PC-3 (cell line): ENCODE results near the gene KLHL21. TPM values are rescaled to one million over a fixed set of nuclear protein-coding genes. Genes with fewer than 3 reads are reported as not detected.
A peak's percentile ranks its signal among the peaks of the same experiment; 100 is the strongest.

Experiments used
- ATAC-seq: fragments of 200-7000 bp; cut with Tn5 transposase; 2 replicates; pipeline ENCODE4 v1.9.1; 2020; ENCODE audit warnings: mild to moderate bottlenecking, moderate library complexity
- BruUV-seq: library from RNA; stranded (reverse); fragments of 400-500 nt; replicated peaks from 2 replicates; lab custom pipeline; 2021; lab: Mats Ljungman, UMichigan
- CTCF ChIA-PET: fragments of 300-600 bp; sonication (Branson Sonifier 250); formaldehyde crosslinking; loops from one replicate; lab custom pipeline; 2022; ENCODE audit warnings: antibody characterized with exemption; lab: Charles Lee
- POLR2A ChIA-PET: fragments of 300-600 bp; sonication (Branson Sonifier 250); formaldehyde crosslinking; loops from one replicate; lab custom pipeline; 2022; ENCODE audit warnings: antibody characterized with exemption; ENCODE audit not compliant: unreplicated experiment; lab: Charles Lee
- DNase-seq: peaks from one replicate; pipeline ENCODE4 v3.0.0-alpha.2; 2015
- H2AFZ ChIP-seq: fragments of 300-600 bp; sonication (generic); 2 replicates; pipeline ENCODE4 v1.6.0; 2016; ENCODE audit warnings: antibody characterized with exemption, low read length
- H3F3A ChIP-seq: fragments of 300-600 bp; sonication (generic); one replicate; pipeline ENCODE4 v1.6.0; 2017; ENCODE audit warnings: antibody characterized with exemption, low read length, control low read depth, mild to moderate bottlenecking; ENCODE audit not compliant: unreplicated experiment
- H3K27ac ChIP-seq: fragments of 300-600 bp; sonication (generic); 2 replicates; pipeline ENCODE4 v1.5.1; 2016; ENCODE audit warnings: mild to moderate bottlenecking, low read length
- H3K27me3 ChIP-seq: fragments of 300-600 bp; sonication (generic); 2 replicates; pipeline ENCODE4 v1.6.1; 2016; ENCODE audit warnings: low read length, mixed read lengths
- H3K36me3 ChIP-seq: fragments of 300-600 bp; sonication (generic); 2 replicates; pipeline ENCODE4 v1.6.1; 2016; ENCODE audit warnings: low read depth, mixed run types, low read length, mixed read lengths
- H3K4me1 ChIP-seq: fragments of 300-600 bp; sonication (generic); 2 replicates; pipeline ENCODE4 v1.5.1; 2016; ENCODE audit warnings: low read length; ENCODE audit not compliant: insufficient read depth
- H3K4me2 ChIP-seq: fragments of 300-600 bp; sonication (generic); 2 replicates; pipeline ENCODE4 v1.6.0; 2016; ENCODE audit warnings: low read length
- H3K4me3 ChIP-seq: fragments of 300-600 bp; sonication (generic); 2 replicates; pipeline ENCODE4 v1.5.1; 2016; ENCODE audit warnings: mild to moderate bottlenecking, low read length, mixed read lengths
- H3K79me2 ChIP-seq: fragments of 300-600 bp; sonication (generic); 2 replicates; pipeline ENCODE4 v1.6.1; 2017; ENCODE audit warnings: low read length, mixed read lengths
- H3K9ac ChIP-seq: fragments of 300-600 bp; sonication (generic); 2 replicates; pipeline ENCODE4 v1.6.0; 2016; ENCODE audit warnings: mild to moderate bottlenecking, low read length
- H3K9me2 ChIP-seq: fragments of 300-600 bp; sonication (generic); replicated peaks from 2 replicates; pipeline ENCODE4 v1.6.1; 2016; ENCODE audit warnings: mixed run types, low read length, mixed read lengths
- H3K9me3 ChIP-seq: fragments of 300-600 bp; sonication (generic); 2 replicates; pipeline ENCODE4 v1.6.1; 2016; ENCODE audit warnings: low read length, mixed read lengths
- H4K20me1 ChIP-seq: fragments of 300-600 bp; sonication (generic); 2 replicates; pipeline ENCODE4 v1.6.1; 2016; ENCODE audit warnings: low read length, mixed read lengths
- EZH2 ChIP-seq: fragments of 300-600 bp; sonication (generic); IDR thresholded peaks from one replicate; pipeline ENCODE4 v1.6.1; 2017; ENCODE audit warnings: antibody characterized with exemption, mild to moderate bottlenecking, low read length; ENCODE audit not compliant: unreplicated experiment
- EZH2phosphoT487 ChIP-seq: fragments of 300-600 bp; sonication (generic); IDR thresholded peaks from 2 replicates; pipeline ENCODE4 v1.6.1; 2018; ENCODE audit warnings: mild to moderate bottlenecking, antibody characterized with exemption, low read length, borderline replicate concordance
- intact Hi-C: fragments of 100-400 bp; cut with micrococcal nuclease; formaldehyde crosslinking; loops from 2 replicates; pipeline ENCODE4 v1.9.0; 2023
- total RNA-seq: library from RNA; depleted of rRNA; stranded (reverse); fragments of >200 nt; gene quantifications from 2 replicates; pipeline ENCODE4 v1.2.3, GENCODE V29; 2014
- TF ChIP-seq, protein P1 (sequence below): fragments of 300-600 bp; sonication (generic); conservative IDR thresholded peaks from 2 replicates; pipeline ENCODE4 v1.5.1; 2017; ENCODE audit warnings: antibody characterized with exemption, low read depth, mild to moderate bottlenecking, low read length

The KLHL21 gene
- total RNA-seq, 1 experiment from 2014 or later: 82.5 TPM

- no TSS peak for BruUV-seq
- peaks cover 21% of the 10 kb centered on the region; the same call in 1 of the 2 replicates for H4K20me1 ChIP-seq
- CTCF ChIA-PET: interaction anchor here (0.9 kb wide), 2 partner anchors 33 to 47 kb away, joined by 3 to 4 read pairs; partner anchors contain the start of gene NOL9
Measured at GRCh38 chr1:6587261-6588005, 15.2 kb downstream of the KLHL21 start.

DNA sequence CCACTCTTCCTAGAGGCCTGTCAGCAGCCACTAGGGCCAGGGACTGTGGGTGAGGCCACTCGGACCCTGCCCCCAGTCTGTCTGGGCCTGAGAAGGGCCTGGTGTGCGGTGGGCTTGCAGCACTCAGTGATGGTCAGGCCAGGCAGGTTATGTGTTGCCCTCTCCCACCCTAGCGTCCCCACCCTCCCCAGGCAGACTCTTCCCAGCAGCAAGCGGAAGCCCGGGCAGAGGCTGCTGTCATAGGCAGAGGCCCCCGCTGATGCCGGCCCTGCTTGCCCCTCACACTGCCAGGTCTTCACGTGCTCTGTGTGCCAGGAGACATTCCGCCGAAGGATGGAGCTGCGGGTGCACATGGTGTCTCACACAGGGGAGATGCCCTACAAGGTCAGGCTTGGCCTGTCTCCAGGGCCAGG, 16.3 kb downstream of the KLHL21 start:
- intact Hi-C loops: no loop called here
- peaks cover 20% of the 10 kb centered on the region; the same call in 1 of the 2 replicates for H3K36me3 ChIP-seq
- peaks cover 19% of the 10 kb centered on the region for H3K79me2 ChIP-seq
- H3F3A ChIP-seq: no peaks in the 10 kb centered on the region
- CTCF ChIA-PET: no interaction called here
- H2AFZ ChIP-seq: no peak overlapping the region
- peaks cover 22% of the 10 kb centered on the region for H3K4me1 ChIP-seq
- no peak overlapping the region for H3K4me2 ChIP-seq
- no TSS peak for BruUV-seq
- no peak overlapping the region for H3K4me3 ChIP-seq
- no peak overlapping the region for H3K27ac ChIP-seq
- H3K9me2 ChIP-seq: no peaks in the 10 kb centered on the region
- ATAC-seq (no peak), DNase-seq (no peak)
- TF ChIP-seq EZH2: no peak
- no peak for TF ChIP-seq EZH2phosphoT487
- TF ChIP-seq, protein P1, sequence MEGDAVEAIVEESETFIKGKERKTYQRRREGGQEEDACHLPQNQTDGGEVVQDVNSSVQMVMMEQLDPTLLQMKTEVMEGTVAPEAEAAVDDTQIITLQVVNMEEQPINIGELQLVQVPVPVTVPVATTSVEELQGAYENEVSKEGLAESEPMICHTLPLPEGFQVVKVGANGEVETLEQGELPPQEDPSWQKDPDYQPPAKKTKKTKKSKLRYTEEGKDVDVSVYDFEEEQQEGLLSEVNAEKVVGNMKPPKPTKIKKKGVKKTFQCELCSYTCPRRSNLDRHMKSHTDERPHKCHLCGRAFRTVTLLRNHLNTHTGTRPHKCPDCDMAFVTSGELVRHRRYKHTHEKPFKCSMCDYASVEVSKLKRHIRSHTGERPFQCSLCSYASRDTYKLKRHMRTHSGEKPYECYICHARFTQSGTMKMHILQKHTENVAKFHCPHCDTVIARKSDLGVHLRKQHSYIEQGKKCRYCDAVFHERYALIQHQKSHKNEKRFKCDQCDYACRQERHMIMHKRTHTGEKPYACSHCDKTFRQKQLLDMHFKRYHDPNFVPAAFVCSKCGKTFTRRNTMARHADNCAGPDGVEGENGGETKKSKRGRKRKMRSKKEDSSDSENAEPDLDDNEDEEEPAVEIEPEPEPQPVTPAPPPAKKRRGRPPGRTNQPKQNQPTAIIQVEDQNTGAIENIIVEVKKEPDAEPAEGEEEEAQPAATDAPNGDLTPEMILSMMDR: no peak
- H3K9me3 ChIP-seq: no peaks in the 10 kb centered on the region
- POLR2A ChIA-PET: no interaction called here
- no peaks in the 10 kb centered on the region for H3K27me3 ChIP-seq
- peaks cover 11% of the 10 kb centered on the region; the same call in 1 of the 2 replicates for H4K20me1 ChIP-seq
- no peak overlapping the region for H3K9ac ChIP-seq

More at GRCh38 chr1:6587261-6588005, 15.2 kb downstream of the KLHL21 start:
- Histone ChIP-seq H3K9me3 (no peaks in the 10 kb centered on the region), H3K4me1 (peaks cover 12% of the 10 kb centered on the region), H3K79me2 (peaks cover 11% of the 10 kb centered on the region), H3K4me3 (no peak overlapping the region), H3K9ac (no peak overlapping the region), H3K36me3 (peaks cover 27% of the 10 kb centered on the region; the same call in 1 of the 2 replicates), H3K27ac (no peak overlapping the region), H3F3A (no peaks in the 10 kb centered on the region), H3K4me2 (no peak overlapping the region), H3K9me2 (no peaks in the 10 kb centered on the region), H2AFZ (no peak overlapping the region), H3K27me3 (no peaks in the 10 kb centered on the region)
- POLR2A ChIA-PET: interaction anchor here (0.8 kb wide), 1 partner anchor 9 kb away, joined by 3 read pairs; no protein-coding TSS in a partner anchor
- ATAC-seq: peak; percentile 71
- intact Hi-C loops: no loop called here
- TF ChIP-seq, protein P1: no peak
- TF ChIP-seq EZH2 (no peak), EZH2phosphoT487 (no peak)
- DNase-seq: peak; percentile 60

DNA sequence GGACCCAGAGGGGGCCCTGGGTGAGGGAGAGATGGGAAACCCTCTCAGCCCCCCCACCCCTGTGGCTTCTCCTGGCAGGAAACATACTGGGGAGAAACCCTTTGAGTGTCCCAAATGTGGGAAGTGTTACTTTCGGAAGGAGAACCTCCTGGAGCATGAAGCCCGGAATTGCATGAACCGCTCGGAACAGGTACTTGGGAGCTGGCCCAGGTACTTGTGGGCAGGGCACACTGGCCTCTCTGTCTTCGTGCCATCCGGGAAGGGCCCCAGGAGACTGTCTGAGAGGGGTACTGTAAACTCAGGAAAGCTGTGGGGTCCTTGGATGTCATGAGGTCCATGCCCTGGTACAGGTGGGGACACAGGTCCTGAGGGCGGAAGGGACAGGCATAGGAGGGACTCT, 16.8 kb downstream of the KLHL21 start:
- ATAC-seq: no peak
- POLR2A ChIA-PET: no interaction called here

More for the DNA sequence above, 16.8 kb downstream of the KLHL21 start:
- DNase-seq: no peak
- Histone ChIP-seq H3K4me2 (no peak overlapping the region), H3K9ac (no peak overlapping the region), H3K36me3 (peaks cover 19% of the 10 kb centered on the region; the same call in 1 of the 2 replicates), H3K27ac (no peak overlapping the region), H3F3A (no peaks in the 10 kb centered on the region), H4K20me1 (peaks cover 5% of the 10 kb centered on the region; the same call in 1 of the 2 replicates), H3K79me2 (peaks cover 25% of the 10 kb centered on the region), H3K4me1 (peaks cover 28% of the 10 kb centered on the region), H2AFZ (no peak overlapping the region), H3K9me3 (no peaks in the 10 kb centered on the region), H3K4me3 (no peak overlapping the region), H3K27me3 (no peaks in the 10 kb centered on the region), H3K9me2 (no peaks in the 10 kb centered on the region)
- CTCF ChIA-PET: no interaction called here
- no TSS peak for BruUV-seq
- intact Hi-C loops: no loop called here
- TF ChIP-seq, protein P1: no peak
- TF ChIP-seq EZH2 (no peak), EZH2phosphoT487 (no peak)
